NCI-H526 (cell line): ENCODE measurements around the gene PCDHGA6.

Source experiments
- DNase-seq, 2 experiments: peaks; one replicate each; lab custom pipeline; 2025; lab: John Stamatoyannopoulos, UW

PCDHGA6 gene

DNA sequence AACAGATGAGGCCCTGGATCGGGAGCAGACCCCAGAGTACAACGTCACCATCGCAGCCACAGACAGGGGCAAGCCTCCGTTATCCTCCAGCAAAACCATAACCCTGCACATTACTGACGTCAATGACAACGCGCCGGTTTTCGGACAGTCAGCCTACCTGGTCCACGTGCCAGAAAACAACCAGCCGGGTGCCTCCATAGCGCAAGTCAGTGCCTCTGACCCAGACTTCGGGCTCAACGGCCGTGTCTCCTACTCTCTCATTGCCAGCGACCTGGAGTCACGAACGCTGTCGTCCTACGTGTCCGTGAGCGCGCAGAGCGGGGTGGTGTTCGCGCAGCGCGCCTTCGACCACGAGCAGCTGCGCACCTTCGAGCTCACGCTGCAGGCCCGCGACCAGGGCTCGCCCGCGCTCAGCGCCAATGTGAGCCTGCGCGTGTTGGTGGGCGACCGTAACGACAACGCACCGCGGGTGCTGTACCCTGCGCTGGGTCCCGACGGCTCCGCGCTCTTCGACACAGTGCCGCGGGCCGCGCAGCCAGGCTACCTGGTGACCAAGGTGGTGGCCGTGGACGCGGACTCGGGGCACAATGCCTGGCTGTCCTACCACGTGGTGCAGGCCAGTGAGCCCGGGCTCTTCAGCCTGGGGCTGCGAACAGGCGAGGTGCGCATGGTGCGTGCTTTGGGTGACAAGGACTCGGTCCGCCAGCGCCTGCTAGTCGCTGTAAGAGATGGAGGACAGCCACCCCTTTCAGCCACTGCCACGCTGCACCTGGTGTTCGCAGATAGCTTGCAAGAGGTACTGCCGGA is 45.6 kb downstream of the PCDHGA6 start:
- no peak for DNase-seq

DNA sequence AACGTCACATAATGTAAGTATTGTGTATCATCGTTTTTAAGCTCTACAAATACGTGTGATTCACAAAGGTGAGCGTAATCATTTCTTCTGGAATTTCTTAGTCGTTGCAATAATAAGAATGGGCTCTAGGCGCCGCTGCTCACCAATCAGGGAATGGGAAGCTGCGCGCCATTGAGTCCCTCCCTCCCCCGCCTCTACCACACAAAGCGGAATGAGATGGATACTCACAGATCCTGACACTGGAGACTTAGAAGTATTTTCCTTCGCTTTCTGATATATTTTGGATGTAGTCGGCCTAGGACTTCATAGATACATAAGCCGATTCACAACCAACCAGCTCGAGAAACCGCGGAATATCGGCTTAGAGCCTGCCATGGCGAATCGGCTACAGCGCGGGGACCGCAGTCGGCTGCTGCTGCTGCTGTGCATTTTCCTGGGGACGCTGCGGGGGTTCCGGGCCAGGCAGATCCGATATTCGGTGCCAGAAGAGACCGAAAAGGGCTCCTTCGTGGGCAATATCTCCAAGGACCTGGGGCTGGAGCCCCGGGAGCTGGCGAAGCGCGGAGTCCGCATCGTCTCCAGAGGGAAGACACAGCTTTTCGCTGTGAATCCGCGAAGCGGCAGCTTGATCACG is 47.3 kb downstream of the PCDHGA6 start, which contains the start of gene PCDHGA11:
Gene PCDHGA11 (plus strand): TSS at position 197 of the 634 bp plus-strand sequence. CDS start 177 bp downstream, at position 374.
- peak in 1 of 2 experiments; percentile 27 for DNase-seq

GRCh38 chr5:141421489-141421855 is 47.8 kb downstream of the PCDHGA6 start:
- DNase-seq, result no peak

GRCh38 chr5:141422742-141423291 is 49.1 kb downstream of the PCDHGA6 start:
- no peak for DNase-seq

DNA sequence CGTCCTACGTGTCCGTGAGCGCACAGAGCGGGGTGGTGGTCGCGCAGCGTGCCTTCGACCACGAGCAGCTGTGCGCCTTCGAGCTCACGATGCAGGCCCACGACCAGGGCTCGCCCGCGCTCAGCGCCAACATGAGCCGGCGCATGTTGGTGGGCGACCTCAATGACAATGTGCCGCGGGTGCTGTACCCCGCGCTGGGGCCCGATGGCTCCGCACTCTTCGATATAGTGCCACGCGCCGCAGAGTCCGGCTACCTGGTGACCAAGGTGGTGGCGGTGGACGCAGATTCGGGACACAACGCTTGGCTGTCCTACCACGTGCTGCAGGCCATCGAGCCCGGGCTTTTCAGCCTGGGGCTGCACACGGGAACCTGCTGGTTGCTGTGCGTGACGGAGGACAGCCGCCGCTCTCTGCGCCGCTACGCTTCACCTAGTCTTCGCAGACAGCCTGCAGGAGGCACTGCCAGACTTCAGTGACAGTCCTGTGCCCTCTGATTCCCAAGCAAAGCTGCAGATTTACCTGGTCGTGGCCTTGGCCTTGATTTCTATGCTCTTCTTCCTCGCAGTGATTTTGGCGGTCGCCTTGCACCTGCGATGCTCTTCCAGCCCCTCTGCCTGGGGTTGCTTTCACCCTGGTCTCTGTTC is 54.2 kb downstream of the PCDHGA6 start:
- no peak for DNase-seq
